Measurements from ENCODE around the gene SLC25A30.

Gene SLC25A30

DNA sequence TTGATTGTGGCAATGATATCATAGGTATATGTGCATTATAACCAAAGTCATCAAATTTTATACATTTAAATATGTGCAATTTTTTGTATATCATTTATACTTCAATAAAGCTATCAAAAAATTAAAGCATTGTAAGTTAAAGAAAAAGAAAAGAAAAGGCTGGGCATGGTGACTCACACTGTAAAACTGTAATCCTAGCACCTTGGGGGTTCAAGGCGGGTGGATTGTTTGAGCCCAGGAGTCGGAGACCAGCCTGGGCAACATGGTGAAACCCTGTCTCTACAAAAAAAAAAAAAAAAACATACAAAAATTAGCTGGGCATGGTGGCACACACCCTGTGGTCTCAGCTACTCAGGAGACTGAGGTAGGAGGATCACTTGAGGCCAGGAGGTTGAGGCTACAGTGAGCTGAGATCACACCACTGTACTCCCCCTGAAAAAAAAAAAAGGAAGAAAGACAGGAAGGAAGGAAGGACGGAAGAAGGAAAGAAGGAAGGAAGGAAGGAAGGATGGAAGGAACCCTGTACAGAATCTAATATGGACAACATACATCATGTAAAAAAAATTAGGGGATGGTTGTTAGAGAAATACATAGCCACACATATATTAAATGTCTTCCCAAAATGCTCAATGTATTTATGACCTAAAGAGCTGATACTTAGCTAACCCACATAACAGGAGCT lies 21.7 kb upstream of the SLC25A30 start:
- Histone ChIP-seq H3K4me3 (ENCODE audit: low read length) (no peak overlapping the region), H3K9me2 (replicated peaks; ENCODE audit: insufficient read depth, low read length) (no peaks in the 10 kb centered on the region), H3K79me2 (ENCODE audit: low read length) (no peaks in the 10 kb centered on the region), H3K9ac (ENCODE audit: low read length) (no peak overlapping the region), H3K27ac (ENCODE audit: low read length) (no peak overlapping the region), H2AFZ (ENCODE audit: low read length) (no peak overlapping the region), H3K4me2 (ENCODE audit: low read depth, low read length) (no peak overlapping the region), H3K36me3 (replicated peaks; ENCODE audit: insufficient read depth, low read length) (no peaks in the 10 kb centered on the region), H3F3A (ENCODE audit: insufficient read depth, low read length) (peaks cover 6% of the 10 kb centered on the region), H3K9me3 (replicated peaks; ENCODE audit: insufficient read depth, low read length) (no peaks in the 10 kb centered on the region), H3K4me1 (ENCODE audit: low read length) (0 out of 2 replicates have a peak, but pooled peaks cover 3% of the 10 kb centered on the region), H4K20me1 (ENCODE audit: insufficient read depth, low read length) (no peaks in the 10 kb centered on the region), H3K27me3 (replicated peaks; ENCODE audit: insufficient read depth, low read length) (no peaks in the 10 kb centered on the region)
- DNase-seq: no peak
- TF ChIP-seq EZH2 (optimal IDR thresholded peaks at IDR 0.05; ENCODE audit: low read depth, low read length): no peak
- TF ChIP-seq EZH2phosphoT487 (IDR thresholded peaks at IDR 0.05; ENCODE audit: low read length): no peak

- no peak overlapping the region for H2AFZ ChIP-seq (ENCODE audit: low read length)
- H3K4me1 ChIP-seq (ENCODE audit: low read length): 0 out of 2 replicates have a peak, but pooled peaks cover 3% of the 10 kb centered on the region
- TF ChIP-seq CTCF (IDR thresholded peaks at IDR 0.05; ENCODE audit: low read length) (no peak), EZH2phosphoT487 (IDR thresholded peaks at IDR 0.05; ENCODE audit: low read length) (no peak), EZH2 (optimal IDR thresholded peaks at IDR 0.05; ENCODE audit: low read depth, low read length) (no peak)
- H3K27ac ChIP-seq (ENCODE audit: low read length): no peak overlapping the region
- H3K9ac ChIP-seq (ENCODE audit: low read length): no peak overlapping the region
- no peaks in the 10 kb centered on the region for H3K79me2 ChIP-seq (ENCODE audit: low read length)
- no peaks in the 10 kb centered on the region for H3K36me3 ChIP-seq (replicated peaks; ENCODE audit: insufficient read depth, low read length)
- H4K20me1 ChIP-seq (ENCODE audit: insufficient read depth, low read length): no peaks in the 10 kb centered on the region
- H3K9me3 ChIP-seq (replicated peaks; ENCODE audit: insufficient read depth, low read length): no peaks in the 10 kb centered on the region
- no peak overlapping the region for H3K4me3 ChIP-seq (ENCODE audit: low read length)
- H3F3A ChIP-seq (ENCODE audit: insufficient read depth, low read length): peaks cover 6% of the 10 kb centered on the region
- H3K9me2 ChIP-seq (replicated peaks; ENCODE audit: insufficient read depth, low read length): no peaks in the 10 kb centered on the region
- DNase-seq: no peak
- H3K27me3 ChIP-seq (replicated peaks; ENCODE audit: insufficient read depth, low read length): no peaks in the 10 kb centered on the region
- no peak overlapping the region for H3K4me2 ChIP-seq (ENCODE audit: low read depth, low read length)
Observed at GRCh38 chr13:45439008-45439407, 20.8 kb upstream of the SLC25A30 start.

DNA sequence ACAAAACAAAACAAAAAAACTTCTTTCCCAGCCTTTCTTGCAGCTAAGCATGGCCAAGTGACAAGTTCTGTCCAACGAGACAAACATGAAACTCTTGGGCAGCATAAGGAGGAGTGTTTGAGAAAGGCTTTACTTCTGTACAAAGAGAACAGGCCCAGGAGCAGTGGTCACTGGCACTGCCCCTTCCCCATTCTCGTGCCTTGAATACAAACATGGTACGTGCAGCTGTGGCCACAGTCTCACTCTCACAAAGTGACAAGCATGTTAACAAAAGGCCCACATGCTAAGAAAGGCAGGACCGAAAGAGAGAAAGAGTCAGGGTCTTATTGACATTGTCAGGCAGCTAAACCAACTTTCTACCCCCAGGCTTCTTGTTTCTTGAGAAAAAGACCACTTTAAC lies 19.8 kb upstream of the SLC25A30 start:
- no peaks in the 10 kb centered on the region for H3K79me2 ChIP-seq (ENCODE audit: low read length)
- H3K9me2 ChIP-seq (replicated peaks; ENCODE audit: insufficient read depth, low read length): no peaks in the 10 kb centered on the region
- no peak overlapping the region for H2AFZ ChIP-seq (ENCODE audit: low read length)
- 0 out of 2 replicates have a peak, but pooled peaks cover 3% of the 10 kb centered on the region for H3K4me1 ChIP-seq (ENCODE audit: low read length)
- no peak overlapping the region for H3K27ac ChIP-seq (ENCODE audit: low read length)
- no peaks in the 10 kb centered on the region for H3K9me3 ChIP-seq (replicated peaks; ENCODE audit: insufficient read depth, low read length)
- H3K4me2 ChIP-seq (ENCODE audit: low read depth, low read length): no peak overlapping the region
- no peaks in the 10 kb centered on the region for H3K27me3 ChIP-seq (replicated peaks; ENCODE audit: insufficient read depth, low read length)
- no peak overlapping the region for H3K9ac ChIP-seq (ENCODE audit: low read length)
- H3K4me3 ChIP-seq (ENCODE audit: low read length): no peak overlapping the region
- TF ChIP-seq EZH2phosphoT487 (IDR thresholded peaks at IDR 0.05; ENCODE audit: low read length): no peak
- TF ChIP-seq EZH2 (optimal IDR thresholded peaks at IDR 0.05; ENCODE audit: low read depth, low read length): no peak
- TF ChIP-seq CTCF (IDR thresholded peaks at IDR 0.05; ENCODE audit: low read length): no peak
- no peak for DNase-seq
- peaks cover 6% of the 10 kb centered on the region for H3F3A ChIP-seq (ENCODE audit: insufficient read depth, low read length)
- no peaks in the 10 kb centered on the region for H3K36me3 ChIP-seq (replicated peaks; ENCODE audit: insufficient read depth, low read length)
- no peaks in the 10 kb centered on the region for H4K20me1 ChIP-seq (ENCODE audit: insufficient read depth, low read length)

- Histone ChIP-seq H3K9ac (ENCODE audit: low read length) (no peak overlapping the region), H3K36me3 (replicated peaks; ENCODE audit: insufficient read depth, low read length) (no peaks in the 10 kb centered on the region), H3K4me3 (ENCODE audit: low read length) (no peak overlapping the region), H3K4me2 (ENCODE audit: low read depth, low read length) (no peak overlapping the region), H2AFZ (ENCODE audit: low read length) (no peak overlapping the region), H3K27ac (ENCODE audit: low read length) (no peak overlapping the region), H3K79me2 (ENCODE audit: low read length) (no peaks in the 10 kb centered on the region), H3K4me1 (ENCODE audit: low read length) (0 out of 2 replicates have a peak, but pooled peaks cover 3% of the 10 kb centered on the region), H3K9me2 (replicated peaks; ENCODE audit: insufficient read depth, low read length) (no peaks in the 10 kb centered on the region), H3K9me3 (replicated peaks; ENCODE audit: insufficient read depth, low read length) (no peaks in the 10 kb centered on the region), H3K27me3 (replicated peaks; ENCODE audit: insufficient read depth, low read length) (no peaks in the 10 kb centered on the region), H4K20me1 (ENCODE audit: insufficient read depth, low read length) (no peaks in the 10 kb centered on the region), H3F3A (ENCODE audit: insufficient read depth, low read length) (peaks cover 6% of the 10 kb centered on the region)
- no peak for DNase-seq
- TF ChIP-seq EZH2phosphoT487 (IDR thresholded peaks at IDR 0.05; ENCODE audit: low read length) (no peak), CTCF (IDR thresholded peaks at IDR 0.05; ENCODE audit: low read length) (no peak), EZH2 (optimal IDR thresholded peaks at IDR 0.05; ENCODE audit: low read depth, low read length) (no peak)
Observed at GRCh38 chr13:45436953-45437352, 18.8 kb upstream of the SLC25A30 start.

Data from MM.1S (cell line).